Brain microvascular endothelial cell (primary cell): Measurements from ENCODE around the gene MINK1.

ENCODE experiments used
- DNase-seq: peaks from one replicate; pipeline ENCODE4 v3.0.0-alpha.2; 2020
- H3K27ac ChIP-seq: fragments of 250-450 bp; sonication (Bioruptor Pico); 2 replicates; pipeline ENCODE4 v1.5.1; 2020; ENCODE audit warnings: mild to moderate bottlenecking, moderate library complexity
- H3K27me3 ChIP-seq: fragments of 250-450 bp; sonication (Bioruptor Pico); replicated peaks from 2 replicates; pipeline ENCODE4 v1.5.1; 2020; ENCODE audit warnings: mild to moderate bottlenecking
- H3K36me3 ChIP-seq: fragments of 250-450 bp; sonication (Bioruptor Pico); replicated peaks from 2 replicates; pipeline ENCODE4 v1.5.1; 2020; ENCODE audit warnings: mild to moderate bottlenecking
- H3K4me3 ChIP-seq: 2 replicates; pipeline ENCODE4 v1.5.1; 2011; ENCODE audit warnings: low read depth, mild to moderate bottlenecking, control low read depth, low read length, moderate library complexity
- CTCF ChIP-seq: IDR thresholded peaks from 2 replicates; pipeline ENCODE4 v1.5.1; 2011; ENCODE audit warnings: low read depth, mild to moderate bottlenecking, moderate library complexity, low read length, control low read depth, inconsistent platforms; ENCODE audit errors: missing control alignments
- in situ Hi-C: cut with HindIII; loops from 2 replicates; pipeline ENCODE4 v1.10.0; 2017; ENCODE audit warnings: low sequenced_read_pairs, low pct_ligation_motif_present

The MINK1 gene

GRCh38 chr17:4895121-4895520, 62.0 kb downstream of the MINK1 start:
- Histone ChIP-seq H3K27me3 (no peaks in the 10 kb centered on the region), H3K36me3 (peaks cover 53% of the 10 kb centered on the region), H3K4me3 (no peak overlapping the region), H3K27ac (no peak overlapping the region)
- in situ Hi-C loops, result no loop called here
- no peak for TF ChIP-seq CTCF
- no peak for DNase-seq

- in situ Hi-C loops, result no loop called here
- H3K27me3 ChIP-seq, result no peaks in the 10 kb centered on the region
- no peak overlapping the region for H3K27ac ChIP-seq
- H3K4me3 ChIP-seq, result no peak overlapping the region
- peaks cover 46% of the 10 kb centered on the region for H3K36me3 ChIP-seq
- peak; percentile 34 for TF ChIP-seq CTCF
- DNase-seq, result no peak
These were observed 62.7 kb downstream of the MINK1 start for GRCh38 chr17:4895657-4896331.

DNA sequence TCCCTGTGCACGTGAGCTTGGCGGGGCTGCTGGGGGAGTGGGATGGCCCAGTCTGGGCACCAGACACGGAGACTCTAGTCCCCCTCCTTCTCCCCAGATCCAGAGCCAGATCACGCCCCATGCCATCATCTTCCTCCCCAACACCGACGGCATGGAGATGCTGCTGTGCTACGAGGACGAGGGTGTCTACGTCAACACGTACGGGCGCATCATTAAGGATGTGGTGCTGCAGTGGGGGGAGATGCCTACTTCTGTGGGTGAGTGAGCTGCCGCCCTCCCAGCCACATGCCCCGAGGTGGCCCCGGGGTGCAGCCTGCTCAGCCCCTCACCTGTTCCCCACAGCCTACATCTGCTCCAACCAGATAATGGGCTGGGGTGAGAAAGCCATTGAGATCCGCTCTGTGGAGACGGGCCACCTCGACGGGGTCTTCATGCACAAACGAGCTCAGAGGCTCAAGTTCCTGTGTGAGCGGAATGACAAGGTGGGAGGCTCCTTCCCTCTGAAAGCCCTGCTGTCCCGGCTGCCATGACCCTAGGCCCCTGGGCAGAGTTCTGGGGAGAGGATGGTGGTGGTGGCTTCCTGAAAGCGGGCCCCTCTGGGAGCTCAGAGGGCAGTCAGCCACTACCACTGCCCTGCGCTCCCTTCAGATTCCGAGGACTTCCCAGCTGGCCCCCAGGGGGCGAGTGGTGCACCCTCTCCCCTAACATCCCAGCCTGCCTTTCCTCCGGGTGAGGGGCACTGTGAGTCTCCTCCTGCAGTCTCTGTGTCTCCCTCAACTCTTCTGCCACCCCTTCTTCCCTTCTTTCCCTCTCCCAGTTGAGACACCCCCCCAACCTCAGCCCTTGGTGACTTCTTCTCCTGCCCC, 63.4 kb downstream of the MINK1 start:
- Histone ChIP-seq H3K4me3 (no peak overlapping the region), H3K36me3 (peaks cover 42% of the 10 kb centered on the region), H3K27me3 (no peaks in the 10 kb centered on the region), H3K27ac (no peak overlapping the region)
- TF ChIP-seq CTCF, result peak; percentile 3
- in situ Hi-C loops, result no loop called here
- no peak for DNase-seq

DNA sequence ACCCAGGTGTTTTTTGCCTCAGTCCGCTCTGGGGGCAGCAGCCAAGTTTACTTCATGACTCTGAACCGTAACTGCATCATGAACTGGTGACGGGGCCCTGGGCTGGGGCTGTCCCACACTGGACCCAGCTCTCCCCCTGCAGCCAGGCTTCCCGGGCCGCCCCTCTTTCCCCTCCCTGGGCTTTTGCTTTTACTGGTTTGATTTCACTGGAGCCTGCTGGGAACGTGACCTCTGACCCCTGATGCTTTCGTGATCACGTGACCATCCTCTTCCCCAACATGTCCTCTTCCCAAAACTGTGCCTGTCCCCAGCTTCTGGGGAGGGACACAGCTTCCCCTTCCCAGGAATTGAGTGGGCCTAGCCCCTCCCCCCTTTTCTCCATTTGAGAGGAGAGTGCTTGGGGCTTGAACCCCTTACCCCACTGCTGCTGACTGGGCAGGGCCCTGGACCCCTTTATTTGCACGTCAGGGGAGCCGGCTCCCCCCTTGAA, 64.1 kb downstream of the MINK1 start:
- Histone ChIP-seq H3K27me3 (no peaks in the 10 kb centered on the region), H3K4me3 (no peak overlapping the region), H3K36me3 (peaks cover 37% of the 10 kb centered on the region), H3K27ac (no peak overlapping the region)
- in situ Hi-C loops, result no loop called here
- peak; percentile 0 for TF ChIP-seq CTCF
- no peak for DNase-seq

DNA sequence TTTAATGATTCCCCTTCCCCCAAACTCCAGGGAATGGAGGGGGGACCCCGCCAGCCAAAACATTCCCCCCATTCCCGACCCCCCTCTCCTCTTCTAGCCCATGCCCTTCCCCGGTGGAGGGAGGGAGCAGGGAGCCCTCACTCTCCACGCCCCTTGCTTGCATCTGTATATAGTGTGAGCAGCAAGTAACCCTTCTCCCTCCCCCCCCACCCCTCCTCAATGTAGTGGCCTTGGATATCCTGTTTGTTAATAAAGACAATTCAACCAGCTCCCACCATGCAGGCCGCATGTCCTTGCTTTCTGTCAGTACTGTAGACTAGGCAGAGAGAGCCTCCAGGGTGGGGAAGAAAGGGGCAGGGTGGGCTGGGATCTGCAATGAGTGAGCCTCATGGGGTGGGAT, 64.6 kb downstream of the MINK1 start:
- Histone ChIP-seq H3K4me3 (no peak overlapping the region), H3K36me3 (peaks cover 33% of the 10 kb centered on the region), H3K27me3 (no peaks in the 10 kb centered on the region), H3K27ac (no peak overlapping the region)
- in situ Hi-C loops, result no loop called here
- DNase-seq, result no peak
- no peak for TF ChIP-seq CTCF
